Measurements from ENCODE around the gene FAM167B.

- TF ChIP-seq, protein P1, sequence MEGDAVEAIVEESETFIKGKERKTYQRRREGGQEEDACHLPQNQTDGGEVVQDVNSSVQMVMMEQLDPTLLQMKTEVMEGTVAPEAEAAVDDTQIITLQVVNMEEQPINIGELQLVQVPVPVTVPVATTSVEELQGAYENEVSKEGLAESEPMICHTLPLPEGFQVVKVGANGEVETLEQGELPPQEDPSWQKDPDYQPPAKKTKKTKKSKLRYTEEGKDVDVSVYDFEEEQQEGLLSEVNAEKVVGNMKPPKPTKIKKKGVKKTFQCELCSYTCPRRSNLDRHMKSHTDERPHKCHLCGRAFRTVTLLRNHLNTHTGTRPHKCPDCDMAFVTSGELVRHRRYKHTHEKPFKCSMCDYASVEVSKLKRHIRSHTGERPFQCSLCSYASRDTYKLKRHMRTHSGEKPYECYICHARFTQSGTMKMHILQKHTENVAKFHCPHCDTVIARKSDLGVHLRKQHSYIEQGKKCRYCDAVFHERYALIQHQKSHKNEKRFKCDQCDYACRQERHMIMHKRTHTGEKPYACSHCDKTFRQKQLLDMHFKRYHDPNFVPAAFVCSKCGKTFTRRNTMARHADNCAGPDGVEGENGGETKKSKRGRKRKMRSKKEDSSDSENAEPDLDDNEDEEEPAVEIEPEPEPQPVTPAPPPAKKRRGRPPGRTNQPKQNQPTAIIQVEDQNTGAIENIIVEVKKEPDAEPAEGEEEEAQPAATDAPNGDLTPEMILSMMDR (IDR thresholded peaks at IDR 0.05), result no peak
- no peak for TF ChIP-seq EP300 (IDR thresholded peaks at IDR 0.05)
- TF ChIP-seq POLR2AphosphoS5 (IDR thresholded peaks at IDR 0.05), result no peak
- no peak for TF ChIP-seq POLR2A (IDR thresholded peaks at IDR 0.05; ENCODE audit: low read depth)
Measured at GRCh38 chr1:32223683-32224082, 23.3 kb upstream of the FAM167B start.
